GM19455 (cell line): ENCODE measurements around the gene SH3YL1.

Experiments used
- ATAC-seq: cut with Tn5 transposase; IDR thresholded peaks from one replicate; pipeline ENCODE4 v1.9.1; 2021; ENCODE audit not compliant: unreplicated experiment

Gene SH3YL1

GRCh38 chr2:259789-260331, 4.0 kb downstream of the SH3YL1 start:
- ATAC-seq: no peak

GRCh38 chr2:258933-259332, 4.9 kb downstream of the SH3YL1 start:
- no peak for ATAC-seq

- no peak for ATAC-seq
These were observed 6.0 kb downstream of the SH3YL1 start for GRCh38 chr2:257842-258241.

- no peak for ATAC-seq
These were observed 6.4 kb downstream of the SH3YL1 start for GRCh38 chr2:257429-257828.

GRCh38 chr2:256094-256493, 7.7 kb downstream of the SH3YL1 start:
- ATAC-seq: no peak

GRCh38 chr2:255195-255594, 8.6 kb downstream of the SH3YL1 start:
- ATAC-seq: no peak

GRCh38 chr2:254241-254640, 9.6 kb downstream of the SH3YL1 start:
- ATAC-seq: no peak

GRCh38 chr2:253202-253638, 10.6 kb downstream of the SH3YL1 start:
- ATAC-seq: no peak

- ATAC-seq: no peak
These were observed 11.7 kb downstream of the SH3YL1 start for GRCh38 chr2:252001-252602.

- no peak for ATAC-seq
These were observed 14.2 kb downstream of the SH3YL1 start for GRCh38 chr2:249538-250042.

- ATAC-seq: no peak
These were observed 15.1 kb downstream of the SH3YL1 start for GRCh38 chr2:248724-249123.

GRCh38 chr2:246489-247144, 17.2 kb downstream of the SH3YL1 start:
- no peak for ATAC-seq

- no peak for ATAC-seq
These were observed 19.3 kb downstream of the SH3YL1 start for GRCh38 chr2:244547-244946.

- ATAC-seq: no peak
These were observed 25.0 kb downstream of the SH3YL1 start for GRCh38 chr2:238869-239268.

GRCh38 chr2:238431-238830, 25.4 kb downstream of the SH3YL1 start:
- ATAC-seq: no peak

GRCh38 chr2:237878-238277, 26.0 kb downstream of the SH3YL1 start:
- ATAC-seq: no peak

- no peak for ATAC-seq
These were observed 26.8 kb downstream of the SH3YL1 start for GRCh38 chr2:236993-237539.

GRCh38 chr2:234421-234820, 29.4 kb downstream of the SH3YL1 start:
- ATAC-seq: no peak

GRCh38 chr2:233030-233429, 30.8 kb downstream of the SH3YL1 start:
- no peak for ATAC-seq

- ATAC-seq: no peak
These were observed 32.2 kb downstream of the SH3YL1 start for GRCh38 chr2:231521-232185.

- ATAC-seq: no peak
These were observed 35.1 kb downstream of the SH3YL1 start for GRCh38 chr2:228518-229278.
